Prostate gland (tissue), 2 donors: ENCODE data around the gene TRIM28. TPM values are rescaled to one million over a fixed set of nuclear protein-coding genes. Genes with fewer than 3 reads are reported as not detected.
A peak's percentile ranks its signal among the peaks of the same experiment; 100 is the strongest.
"Not testable (repeated sequence)": the region's sequence is repeated elsewhere in the genome, so short reads cannot be mapped to it uniquely, and the experiment has no call there.

Experiments used
- DNase-seq: peaks from one replicate; pipeline ENCODE4 v3.0.0-alpha.2; 2019; ENCODE audit warnings: low spot score
- H3K27ac ChIP-seq, 2 donors: fragments of 200-600 bp; sonication (generic); 2 replicates each; pipeline ENCODE4 v1.5.1; 2017 to 2019
- H3K27me3 ChIP-seq: fragments of 200-600 bp; sonication (generic); replicated peaks from 2 replicates; pipeline ENCODE4 v1.5.1; 2019; ENCODE audit not compliant: insufficient read depth
- H3K36me3 ChIP-seq, 2 donors: fragments of 200-600 bp; sonication (generic); 1 replicate in 1 of 2; 2 replicates in 1 of 2; pipeline versions ENCODE4 v1.5.1 to v1.8.1; 2017 to 2019
- H3K4me1 ChIP-seq: fragments of 200-600 bp; sonication (generic); replicated peaks from 2 replicates; pipeline ENCODE4 v1.5.1; 2019
- H3K4me3 ChIP-seq, 2 donors: fragments of 200-600 bp; sonication (generic); 2 replicates each; pipeline ENCODE4 v1.5.1; 2017 to 2019
- H3K9me3 ChIP-seq: fragments of 200-600 bp; sonication (generic); 2 replicates; pipeline ENCODE4 v1.5.1; 2017
- POLR2A ChIP-seq: fragments of 450-650 bp; IDR thresholded peaks from one replicate; pipeline ENCODE4 v1.6.1; 2016; ENCODE audit warnings: antibody characterized with exemption, mild to moderate bottlenecking
- POLR2AphosphoS5 ChIP-seq: sonication (generic); formaldehyde crosslinking; IDR thresholded peaks from one replicate; pipeline ENCODE4 v1.6.1; 2017; ENCODE audit warnings: antibody characterized with exemption
- WGBS: methylation state at CpG from one replicate; pipeline ENCODE4 v1.1.5; 2018; 5-methylcytosine and 5-hydroxymethylcytosine counted together
- intact Hi-C: fragments of 100-400 bp; cut with DNase I; formaldehyde crosslinking; loops from one replicate; pipeline ENCODE4 v1.14.2; 2022
- total RNA-seq, 2 donors: library from RNA; depleted of rRNA; stranded (reverse); fragments of >200 nt; gene quantifications; one replicate each; pipeline ENCODE4 v1.1.0, GENCODE V29; 2016
- TF ChIP-seq, protein P1 (sequence below), 4 experiments: fragments of 200-600 bp in 2 of 4; fragments of 450-650 bp in 2 of 4; sonication (generic) in 2 of 4; IDR thresholded peaks; 1 replicate in 3 of 4; 2 replicates in 1 of 4; pipeline ENCODE4 v1.5.1; 2016 to 2019; ENCODE audit warnings: antibody characterized with exemption in 4 of 4, mild to moderate bottlenecking in 2 of 4, moderate library complexity in 2 of 4

Gene TRIM28
- total RNA-seq, 2 donors from 2014 or later: 237 to 374 TPM

DNA sequence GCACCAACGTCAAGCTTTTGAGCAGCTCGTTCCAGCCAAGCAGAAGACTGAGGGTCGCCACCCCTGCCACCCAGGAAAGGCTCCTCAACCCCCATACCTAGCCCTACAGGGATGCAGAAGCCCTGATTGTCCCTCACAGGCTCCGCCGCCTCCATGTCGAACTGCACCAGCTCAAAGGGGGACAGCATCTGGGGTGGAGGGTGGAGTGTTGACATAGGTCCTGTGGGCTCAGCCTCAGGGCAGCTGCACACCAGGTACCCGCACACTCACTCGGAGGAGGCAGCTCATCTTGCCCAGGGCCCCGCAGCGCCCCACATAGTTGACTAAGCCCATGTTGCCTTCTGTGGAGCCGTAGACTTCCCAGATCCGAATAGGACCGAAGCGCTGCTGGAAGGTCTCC is 43.6 kb upstream of the TRIM28 start:
- intact Hi-C loops: no loop called here
- Histone ChIP-seq H3K27ac (no peak overlapping the region), H3K27me3 (no peaks in the 10 kb centered on the region), H3K4me3 (peak overlapping the region; percentile 39 to 46), H3K4me1 (no peaks in the 10 kb centered on the region), H3K36me3 (no peaks in the 10 kb centered on the region), H3K9me3 (no peaks in the 10 kb centered on the region)
- DNase-seq: no peak
- TF ChIP-seq, protein P1, sequence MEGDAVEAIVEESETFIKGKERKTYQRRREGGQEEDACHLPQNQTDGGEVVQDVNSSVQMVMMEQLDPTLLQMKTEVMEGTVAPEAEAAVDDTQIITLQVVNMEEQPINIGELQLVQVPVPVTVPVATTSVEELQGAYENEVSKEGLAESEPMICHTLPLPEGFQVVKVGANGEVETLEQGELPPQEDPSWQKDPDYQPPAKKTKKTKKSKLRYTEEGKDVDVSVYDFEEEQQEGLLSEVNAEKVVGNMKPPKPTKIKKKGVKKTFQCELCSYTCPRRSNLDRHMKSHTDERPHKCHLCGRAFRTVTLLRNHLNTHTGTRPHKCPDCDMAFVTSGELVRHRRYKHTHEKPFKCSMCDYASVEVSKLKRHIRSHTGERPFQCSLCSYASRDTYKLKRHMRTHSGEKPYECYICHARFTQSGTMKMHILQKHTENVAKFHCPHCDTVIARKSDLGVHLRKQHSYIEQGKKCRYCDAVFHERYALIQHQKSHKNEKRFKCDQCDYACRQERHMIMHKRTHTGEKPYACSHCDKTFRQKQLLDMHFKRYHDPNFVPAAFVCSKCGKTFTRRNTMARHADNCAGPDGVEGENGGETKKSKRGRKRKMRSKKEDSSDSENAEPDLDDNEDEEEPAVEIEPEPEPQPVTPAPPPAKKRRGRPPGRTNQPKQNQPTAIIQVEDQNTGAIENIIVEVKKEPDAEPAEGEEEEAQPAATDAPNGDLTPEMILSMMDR (IDR thresholded peaks at IDR 0.05): no peak
- no peak for TF ChIP-seq POLR2A
- TF ChIP-seq POLR2AphosphoS5: no peak
- WGBS: 92% methylated on average over 8 of the region's 14 CpGs

GRCh38 chr19:58507602-58508223 is 36.2 kb upstream of the TRIM28 start:
- H3K36me3 ChIP-seq, intact Hi-C loops, H3K9me3 ChIP-seq, H3K4me3 ChIP-seq, H3K27ac ChIP-seq, DNase-seq, H3K4me1 ChIP-seq, H3K27me3 ChIP-seq: not testable (repeated sequence)
- WGBS: 77% methylated on average over 8 of the region's 8 CpGs

GRCh38 chr19:58509731-58510083 is 34.2 kb upstream of the TRIM28 start:
- no peak for DNase-seq
- Histone ChIP-seq H3K27ac (no peak overlapping the region), H3K4me1 (no peaks in the 10 kb centered on the region), H3K27me3 (no peaks in the 10 kb centered on the region), H3K36me3 (no peaks in the 10 kb centered on the region), H3K9me3 (no peaks in the 10 kb centered on the region), H3K4me3 (no peak overlapping the region)
- TF ChIP-seq, protein P1 (IDR thresholded peaks at IDR 0.05): no peak
- TF ChIP-seq POLR2AphosphoS5 (no peak), POLR2A (no peak)
- intact Hi-C loops: no loop called here
- WGBS: 84% methylated on average over 11 of the region's 11 CpGs

DNA sequence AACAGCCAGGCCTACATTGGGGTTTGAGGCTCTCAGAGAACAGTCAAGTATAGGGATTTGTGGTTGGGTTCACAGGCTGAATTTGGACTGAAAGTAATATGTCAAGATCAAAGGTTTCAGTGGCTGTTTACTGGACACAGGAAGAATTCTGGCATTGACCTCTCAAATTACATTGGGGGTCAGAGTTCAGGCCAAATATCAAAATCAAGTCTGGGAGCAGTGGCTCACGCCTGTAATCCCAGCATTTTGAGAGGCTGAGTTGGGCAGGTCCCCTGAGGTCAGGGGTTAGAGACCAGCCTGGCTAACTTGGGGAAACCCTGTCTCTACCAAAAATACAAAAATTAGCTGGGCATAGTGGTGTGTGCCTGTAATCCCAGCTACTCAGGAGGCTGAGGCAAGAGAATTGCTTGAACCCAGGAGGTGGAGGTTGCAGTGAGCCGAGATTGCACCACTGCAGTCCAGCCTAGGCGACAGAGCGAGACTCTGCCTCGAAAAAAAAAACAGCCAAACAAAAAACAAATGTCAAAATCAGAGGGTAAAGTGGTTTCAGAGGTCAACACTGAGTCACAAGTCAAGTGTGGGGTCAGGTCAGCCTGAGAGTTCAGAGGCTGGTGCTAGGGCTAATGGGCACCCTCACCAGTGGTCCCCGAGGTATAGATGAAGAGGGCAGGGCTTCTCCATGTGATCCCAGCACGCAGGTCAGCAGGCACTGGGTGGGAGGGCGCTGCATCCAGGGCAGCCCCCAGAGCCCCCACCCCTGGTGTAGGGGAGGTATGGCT is 33.6 kb upstream of the TRIM28 start:
- intact Hi-C loops: no loop called here
- H3K9me3 ChIP-seq: no peaks in the 10 kb centered on the region
- no peak overlapping the region for H3K4me3 ChIP-seq
- DNase-seq: no peak
- H3K27ac ChIP-seq: no peak overlapping the region
- no peaks in the 10 kb centered on the region for H3K27me3 ChIP-seq
- WGBS: 88% methylated on average over 8 of the region's 8 CpGs
- TF ChIP-seq POLR2AphosphoS5 (no peak), POLR2A (no peak)
- TF ChIP-seq, protein P1 (IDR thresholded peaks at IDR 0.05): no peak
- H3K36me3 ChIP-seq: no peaks in the 10 kb centered on the region
- no peaks in the 10 kb centered on the region for H3K4me1 ChIP-seq

- H3K4me1 ChIP-seq: no peaks in the 10 kb centered on the region
- H3K4me3 ChIP-seq: no peak within 1 kb of the TSS
- no peak for DNase-seq
- intact Hi-C loops: no loop called here
- H3K27me3 ChIP-seq: no peaks in the 10 kb centered on the region
- WGBS: 88% methylated on average over 20 of the region's 25 CpGs
- no peaks in the 10 kb centered on the region for H3K9me3 ChIP-seq
- H3K27ac ChIP-seq: no peak within 1 kb of the TSS
- no peak for TF ChIP-seq POLR2AphosphoS5
- no peak for TF ChIP-seq POLR2A
- H3K36me3 ChIP-seq: peaks cover 0 to 6% of the 10 kb centered on the region in 2 donors
These were observed 32.3 kb upstream of the TRIM28 start, which contains the start of gene SLC27A5 for GRCh38 chr19:58511353-58512208. TSS of gene SLC27A5 (minus strand) at chr19:58511992. CDS start at chr19:58511955, 37 bp downstream.
